ENCODE results near the gene BHLHE23.

GRCh38 chr20:62999580-62999979 is 7.2 kb downstream of the BHLHE23 start:
- TF ChIP-seq, protein P1, sequence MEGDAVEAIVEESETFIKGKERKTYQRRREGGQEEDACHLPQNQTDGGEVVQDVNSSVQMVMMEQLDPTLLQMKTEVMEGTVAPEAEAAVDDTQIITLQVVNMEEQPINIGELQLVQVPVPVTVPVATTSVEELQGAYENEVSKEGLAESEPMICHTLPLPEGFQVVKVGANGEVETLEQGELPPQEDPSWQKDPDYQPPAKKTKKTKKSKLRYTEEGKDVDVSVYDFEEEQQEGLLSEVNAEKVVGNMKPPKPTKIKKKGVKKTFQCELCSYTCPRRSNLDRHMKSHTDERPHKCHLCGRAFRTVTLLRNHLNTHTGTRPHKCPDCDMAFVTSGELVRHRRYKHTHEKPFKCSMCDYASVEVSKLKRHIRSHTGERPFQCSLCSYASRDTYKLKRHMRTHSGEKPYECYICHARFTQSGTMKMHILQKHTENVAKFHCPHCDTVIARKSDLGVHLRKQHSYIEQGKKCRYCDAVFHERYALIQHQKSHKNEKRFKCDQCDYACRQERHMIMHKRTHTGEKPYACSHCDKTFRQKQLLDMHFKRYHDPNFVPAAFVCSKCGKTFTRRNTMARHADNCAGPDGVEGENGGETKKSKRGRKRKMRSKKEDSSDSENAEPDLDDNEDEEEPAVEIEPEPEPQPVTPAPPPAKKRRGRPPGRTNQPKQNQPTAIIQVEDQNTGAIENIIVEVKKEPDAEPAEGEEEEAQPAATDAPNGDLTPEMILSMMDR (conservative IDR thresholded peaks at IDR 0.05 in 1 of 2, IDR thresholded peaks at IDR 0.05 in 1 of 2; ENCODE audit: low read depth in 1 of 2, low read length in 2 of 2), result no peak
- no peak for TF ChIP-seq EZH2 (IDR thresholded peaks at IDR 0.05; ENCODE audit: low read length, missing control alignments)
